Bladder microvascular endothelial cell (primary cell): ENCODE data around the gene YPEL4. TPM values are rescaled to one million over a fixed set of nuclear protein-coding genes. Genes with fewer than 3 reads are reported as not detected.

Experiments used
- total RNA-seq: library from RNA; depleted of rRNA; stranded (reverse); fragments of >200 nt; gene quantifications from 2 replicates; pipeline ENCODE4 v1.2.3, GENCODE V29; 2014

The YPEL4 gene
- total RNA-seq = 0.16 TPM in 1 of 2 replicates, not detected in the other

GRCh38 chr11:57649826-57650738 lies at the start of gene YPEL4:
YPEL4 (minus strand) TSS chr11:57649912; CDS start chr11:57647107, 2,805 bp downstream.

DNA sequence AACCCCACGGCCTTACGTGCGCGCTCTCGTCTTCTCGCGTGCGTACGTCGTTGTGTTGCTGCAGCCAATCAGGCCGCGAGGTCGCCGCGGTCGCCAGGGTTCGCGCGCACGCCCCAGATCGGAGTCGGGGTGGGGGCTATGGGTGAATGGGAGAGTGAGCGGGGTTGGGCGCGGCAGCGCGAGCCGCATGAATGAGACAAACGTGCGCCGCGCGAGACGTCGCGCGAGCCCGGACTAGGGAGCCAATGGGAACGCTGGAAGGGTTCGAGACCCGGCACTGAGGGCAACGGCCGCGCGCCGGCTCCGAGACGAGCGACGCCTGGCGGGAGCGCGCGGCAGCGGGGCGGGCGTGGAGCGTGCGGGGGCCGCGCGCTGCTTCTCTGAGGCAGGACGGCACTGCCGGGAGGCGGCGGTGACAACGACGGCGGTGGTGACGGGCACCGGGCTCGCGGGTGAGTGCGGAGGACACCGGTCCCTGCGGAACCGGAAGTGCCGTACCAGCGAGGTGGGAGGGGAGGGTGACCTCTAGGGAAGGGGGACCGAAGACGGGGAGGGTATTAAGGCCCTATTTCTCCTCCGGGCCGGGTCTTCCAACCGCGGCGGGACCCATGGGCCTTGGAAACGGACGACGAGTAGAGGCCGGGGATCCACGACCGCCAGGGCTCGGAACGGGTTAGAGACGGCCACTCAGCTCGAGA lies 18.2 kb upstream of the YPEL4 start, which contains the start of gene ZDHHC5:
Gene ZDHHC5 (plus strand): TSS at position 379 of the 698 bp plus-strand sequence. CDS start 4,977 bp downstream, outside the sequence.

DNA sequence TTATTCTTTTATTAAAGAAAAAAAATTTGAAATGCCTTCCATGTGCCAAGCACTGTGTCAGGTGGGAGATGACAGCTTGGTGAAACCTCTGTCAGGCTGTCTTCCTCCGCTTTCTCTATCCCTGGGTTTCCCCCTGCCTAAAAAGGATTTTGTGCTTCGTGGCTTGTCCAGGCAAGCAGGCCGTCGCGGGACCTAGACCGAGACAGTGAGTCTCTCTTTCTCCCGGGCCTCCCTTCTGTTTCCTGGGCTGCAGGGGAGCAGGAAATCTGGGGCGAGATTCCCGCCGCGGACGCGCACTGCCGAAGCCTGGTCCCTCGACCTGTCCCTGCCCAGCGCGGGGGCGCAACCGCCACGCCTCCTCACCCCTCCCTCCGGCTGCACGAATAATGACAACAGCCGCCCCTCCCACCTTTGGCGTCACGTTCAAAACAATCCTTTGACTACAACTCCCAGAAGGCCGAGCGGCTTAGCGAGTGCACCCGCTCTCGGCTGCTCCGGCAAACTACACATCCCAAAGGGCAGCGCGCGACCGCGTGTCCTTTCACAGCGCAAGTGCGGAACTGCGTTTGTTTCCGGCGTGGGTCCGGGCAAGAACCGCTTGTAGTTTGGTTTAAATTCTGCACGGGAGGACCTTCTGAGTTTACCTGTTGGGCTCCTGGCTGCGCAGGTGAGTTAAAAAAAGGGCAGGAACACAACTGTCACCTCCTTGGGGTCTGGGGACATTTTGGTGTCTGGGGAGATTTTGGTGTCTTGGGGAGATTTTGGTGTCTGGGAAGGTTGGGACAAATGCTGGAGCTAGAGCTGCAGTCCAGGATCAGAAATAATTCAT lies 7.7 kb upstream of the YPEL4 start, which contains the start of gene CLP1:
Gene CLP1 (plus strand): TSS at position 569 of the 829 bp plus-strand sequence. CDS start 1,715 bp downstream, outside the sequence.

GRCh38 chr11:57597461-57597915 lies 52.2 kb downstream of the YPEL4 start, which contains the start of gene SERPING1:
SERPING1 (plus strand) TSS chr11:57597685; CDS start chr11:57598271, 586 bp downstream.

Other genes with a start within 250 kb of the YPEL4 start
- gene SLC43A3, start 222.8 kb downstream of the YPEL4 start, total RNA-seq = 24.4 and 56.5 TPM in 2 replicates
- 0.19 TPM in 1 of 2 replicates, not detected in the other for gene RTN4RL2, start 189.4 kb downstream of the YPEL4 start, total RNA-seq
- gene SLC43A1, start 134.2 kb downstream of the YPEL4 start, total RNA-seq = 8.7 and 15.5 TPM in 2 replicates
- gene TIMM10, start 119.2 kb downstream of the YPEL4 start, total RNA-seq = 44.8 and 75.6 TPM in 2 replicates
- not detected in 2 replicates for gene SMTNL1, start 112.3 kb downstream of the YPEL4 start, total RNA-seq
- gene UBE2L6, start 82.2 kb downstream of the YPEL4 start, total RNA-seq = 32.7 and 45.5 TPM in 2 replicates
- 0.13 and 0.16 TPM in 2 replicates for gene SERPING1, start 52.2 kb downstream of the YPEL4 start, total RNA-seq
- gene CLP1, start 7.8 kb upstream of the YPEL4 start, total RNA-seq = 16.7 and 24.8 TPM in 2 replicates
- 24.0 and 41.2 TPM in 2 replicates for gene ZDHHC5, start 18.2 kb upstream of the YPEL4 start, total RNA-seq
- gene MED19, start 62.3 kb upstream of the YPEL4 start, total RNA-seq = 15.2 and 16.4 TPM in 2 replicates
- gene TMX2, start 62.7 kb upstream of the YPEL4 start, total RNA-seq = 40.0 and 72.9 TPM in 2 replicates
- gene SELENOH, start 91.6 kb upstream of the YPEL4 start, total RNA-seq = 49.3 and 68.5 TPM in 2 replicates
- not detected in 2 replicates for gene BTBD18, start 101.9 kb upstream of the YPEL4 start, total RNA-seq
- 169 and 366 TPM in 2 replicates for gene CTNND1, start 111.9 kb upstream of the YPEL4 start, total RNA-seq